Neural cell (in vitro differentiated cells): ENCODE results near the gene DHCR24. TPM values are rescaled to one million over a fixed set of nuclear protein-coding genes. Genes with fewer than 3 reads are reported as not detected.

Experiments used
- H2AFZ ChIP-seq: fragments of 200-600, 300-800 bp; sonication (generic), shearing (Covaris generic); 2 replicates; pipeline ENCODE4 v1.6.0; 2014; ENCODE audit warnings: low read depth, mild to moderate bottlenecking, antibody characterized with exemption, low read length, moderate library complexity
- H3F3A ChIP-seq: fragments of 200-600 bp; shearing (Covaris generic); 2 replicates; pipeline ENCODE4 v1.6.1; 2016; ENCODE audit warnings: mild to moderate bottlenecking, moderate library complexity, mixed read lengths, antibody characterized with exemption, low read length; ENCODE audit not compliant: insufficient read depth, poor library complexity, severe bottlenecking
- H3K27ac ChIP-seq: fragments of 200-600, 300-800 bp; sonication (generic), shearing (Covaris generic); 2 replicates; pipeline ENCODE4 v1.5.1; 2014; ENCODE audit warnings: mild to moderate bottlenecking, low read length, moderate library complexity
- H3K27me3 ChIP-seq: fragments of 300-800, 200-600 bp; sonication (generic), shearing (Covaris generic); 2 replicates; pipeline ENCODE4 v1.6.0; 2014; ENCODE audit warnings: mild to moderate bottlenecking, low read depth, low read length, moderate library complexity; ENCODE audit not compliant: insufficient read depth
- H3K36me3 ChIP-seq: fragments of 300-800, 200-600 bp; sonication (generic), shearing (Covaris generic); 2 replicates; pipeline ENCODE4 v1.5.1; 2014; ENCODE audit warnings: mild to moderate bottlenecking, antibody characterized with exemption, low read length, moderate library complexity; ENCODE audit not compliant: insufficient read depth
- H3K4me2 ChIP-seq: fragments of 300-800, 200-600 bp; sonication (generic), shearing (Covaris generic); 2 replicates; pipeline ENCODE4 v1.6.0; 2014; ENCODE audit warnings: mild to moderate bottlenecking, low read length
- H3K4me3 ChIP-seq: fragments of 300-800, 200-600 bp; sonication (generic), shearing (Covaris generic); 2 replicates; pipeline ENCODE4 v1.5.1; 2014; ENCODE audit warnings: mild to moderate bottlenecking, low read length, moderate library complexity
- H3K79me2 ChIP-seq: fragments of 200-600 bp; shearing (Covaris generic); replicated peaks from 2 replicates; pipeline ENCODE4 v1.6.0; 2014; ENCODE audit warnings: mild to moderate bottlenecking, low read length, moderate library complexity; ENCODE audit not compliant: insufficient read depth
- H3K9ac ChIP-seq: fragments of 300-800, 200-600 bp; sonication (generic), shearing (Covaris generic); 2 replicates; pipeline ENCODE4 v1.6.1; 2016; ENCODE audit warnings: mild to moderate bottlenecking, low read length, mixed read lengths
- H3K9me2 ChIP-seq: fragments of 200-600 bp; shearing (Covaris generic); 2 replicates; pipeline ENCODE4 v1.6.1; 2016; ENCODE audit warnings: mild to moderate bottlenecking, low read length, mixed read lengths; ENCODE audit not compliant: insufficient read depth
- H3K9me3 ChIP-seq: fragments of 200-600, 300-800 bp; sonication (generic), shearing (Covaris generic); 2 replicates; pipeline ENCODE4 v1.6.1; 2016; ENCODE audit warnings: mild to moderate bottlenecking, mixed run types, low read length, moderate library complexity, mixed read lengths
- H4K20me1 ChIP-seq: fragments of 200-600 bp; shearing (Covaris generic); 2 replicates; pipeline ENCODE4 v1.6.1; 2016; ENCODE audit warnings: mild to moderate bottlenecking, mixed run types; ENCODE audit not compliant: insufficient read depth
- CTCF ChIP-seq: fragments of 450-650 bp; IDR thresholded peaks from 2 replicates; pipeline ENCODE4 v1.5.1; 2014; ENCODE audit warnings: antibody characterized with exemption, mild to moderate bottlenecking, moderate library complexity; ENCODE audit not compliant: poor library complexity, severe bottlenecking
- EP300 ChIP-seq: fragments of 450-650 bp; conservative IDR thresholded peaks from 2 replicates; pipeline ENCODE4 v1.6.1; 2014; ENCODE audit warnings: antibody characterized with exemption, mild to moderate bottlenecking, moderate library complexity; ENCODE audit not compliant: poor library complexity, severe bottlenecking
- EZH2 ChIP-seq: fragments of 200-600, 300-800 bp; shearing (Covaris generic), sonication (generic); IDR thresholded peaks from 2 replicates; pipeline ENCODE4 v1.6.1; 2014; ENCODE audit warnings: antibody characterized with exemption, low read length, borderline replicate concordance, mild to moderate bottlenecking; ENCODE audit not compliant: insufficient read depth, poor library complexity, severe bottlenecking
- MXI1 ChIP-seq: fragments of 450-650 bp; conservative IDR thresholded peaks from 2 replicates; pipeline ENCODE4 v1.6.1; 2014; ENCODE audit warnings: antibody characterized with exemption, mild to moderate bottlenecking; ENCODE audit not compliant: poor library complexity, severe bottlenecking
- POLR2AphosphoS5 ChIP-seq: IDR thresholded peaks from 2 replicates; pipeline ENCODE4 v1.6.1; 2012
- RAD21 ChIP-seq: fragments of 450-650 bp; conservative IDR thresholded peaks from 2 replicates; pipeline ENCODE4 v1.6.1; 2014; ENCODE audit warnings: antibody characterized with exemption, mild to moderate bottlenecking, moderate library complexity
- SMC3 ChIP-seq: fragments of 450-650 bp; conservative IDR thresholded peaks from 2 replicates; pipeline ENCODE4 v1.6.1; 2014; ENCODE audit warnings: antibody characterized with exemption, mild to moderate bottlenecking, moderate library complexity; ENCODE audit not compliant: poor library complexity
- TAF1 ChIP-seq: IDR thresholded peaks from 2 replicates; pipeline ENCODE4 v1.6.1; 2012; ENCODE audit warnings: low read depth
- polyA plus RNA-seq: library from polyadenylated mRNA; depleted of rRNA; stranded (reverse); fragments of >200 nt; gene quantifications from 2 replicates; pipeline ENCODE4 v1.2.3, GENCODE V29; 2014
- TF ChIP-seq, protein P1 (sequence below): IDR thresholded peaks from 2 replicates; pipeline ENCODE4 v1.6.1; 2012; ENCODE audit warnings: borderline replicate concordance

The DHCR24 gene
- polyA plus RNA-seq, 1 donor from 2014 or later, result 91.3 TPM

DNA sequence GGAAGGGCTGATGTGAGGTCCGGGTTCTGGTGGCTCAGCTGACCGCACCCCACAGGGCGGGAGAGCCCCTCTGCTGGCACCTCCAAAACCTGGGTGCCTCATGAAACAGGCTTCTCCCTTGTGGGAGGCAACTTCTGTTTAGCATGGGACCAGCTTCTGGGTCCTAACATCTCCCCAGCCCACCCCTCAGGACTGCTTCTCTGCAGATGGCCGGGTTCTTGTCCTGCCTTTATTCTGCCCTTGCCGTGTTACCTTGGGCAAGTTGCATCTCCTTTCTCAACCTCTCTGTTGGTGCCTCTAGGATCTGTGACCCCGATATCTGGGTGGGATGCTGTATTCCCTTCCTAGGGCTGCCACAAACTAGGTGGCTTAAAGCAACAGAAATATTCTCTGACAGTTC is 70.9 kb downstream of the DHCR24 start:
- Histone ChIP-seq H3K9me3 (no peaks in the 10 kb centered on the region), H2AFZ (no peak overlapping the region), H3F3A (no peaks in the 10 kb centered on the region), H3K79me2 (no peaks in the 10 kb centered on the region), H3K4me2 (no peak overlapping the region), H3K27ac (no peak overlapping the region), H3K9me2 (no peaks in the 10 kb centered on the region), H3K27me3 (no peaks in the 10 kb centered on the region), H3K9ac (no peak overlapping the region), H3K4me3 (no peak overlapping the region), H4K20me1 (no peaks in the 10 kb centered on the region), H3K36me3 (no peaks in the 10 kb centered on the region)
- TF ChIP-seq MXI1 (no peak), RAD21 (no peak), SMC3 (no peak), CTCF (no peak), EP300 (no peak), TAF1 (no peak), EZH2 (no peak), POLR2AphosphoS5 (no peak)
- TF ChIP-seq, protein P1, sequence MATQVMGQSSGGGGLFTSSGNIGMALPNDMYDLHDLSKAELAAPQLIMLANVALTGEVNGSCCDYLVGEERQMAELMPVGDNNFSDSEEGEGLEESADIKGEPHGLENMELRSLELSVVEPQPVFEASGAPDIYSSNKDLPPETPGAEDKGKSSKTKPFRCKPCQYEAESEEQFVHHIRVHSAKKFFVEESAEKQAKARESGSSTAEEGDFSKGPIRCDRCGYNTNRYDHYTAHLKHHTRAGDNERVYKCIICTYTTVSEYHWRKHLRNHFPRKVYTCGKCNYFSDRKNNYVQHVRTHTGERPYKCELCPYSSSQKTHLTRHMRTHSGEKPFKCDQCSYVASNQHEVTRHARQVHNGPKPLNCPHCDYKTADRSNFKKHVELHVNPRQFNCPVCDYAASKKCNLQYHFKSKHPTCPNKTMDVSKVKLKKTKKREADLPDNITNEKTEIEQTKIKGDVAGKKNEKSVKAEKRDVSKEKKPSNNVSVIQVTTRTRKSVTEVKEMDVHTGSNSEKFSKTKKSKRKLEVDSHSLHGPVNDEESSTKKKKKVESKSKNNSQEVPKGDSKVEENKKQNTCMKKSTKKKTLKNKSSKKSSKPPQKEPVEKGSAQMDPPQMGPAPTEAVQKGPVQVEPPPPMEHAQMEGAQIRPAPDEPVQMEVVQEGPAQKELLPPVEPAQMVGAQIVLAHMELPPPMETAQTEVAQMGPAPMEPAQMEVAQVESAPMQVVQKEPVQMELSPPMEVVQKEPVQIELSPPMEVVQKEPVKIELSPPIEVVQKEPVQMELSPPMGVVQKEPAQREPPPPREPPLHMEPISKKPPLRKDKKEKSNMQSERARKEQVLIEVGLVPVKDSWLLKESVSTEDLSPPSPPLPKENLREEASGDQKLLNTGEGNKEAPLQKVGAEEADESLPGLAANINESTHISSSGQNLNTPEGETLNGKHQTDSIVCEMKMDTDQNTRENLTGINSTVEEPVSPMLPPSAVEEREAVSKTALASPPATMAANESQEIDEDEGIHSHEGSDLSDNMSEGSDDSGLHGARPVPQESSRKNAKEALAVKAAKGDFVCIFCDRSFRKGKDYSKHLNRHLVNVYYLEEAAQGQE, result no peak

GRCh38 chr1:54815086-54815876 is 71.7 kb downstream of the DHCR24 start:
- Histone ChIP-seq H3F3A (no peaks in the 10 kb centered on the region), H3K27ac (no peak overlapping the region), H3K4me3 (no peak overlapping the region), H3K4me2 (no peak overlapping the region), H3K36me3 (no peaks in the 10 kb centered on the region), H3K27me3 (no peaks in the 10 kb centered on the region), H4K20me1 (no peaks in the 10 kb centered on the region), H3K79me2 (no peaks in the 10 kb centered on the region), H2AFZ (no peak overlapping the region), H3K9me2 (no peaks in the 10 kb centered on the region), H3K9ac (no peak overlapping the region), H3K9me3 (no peaks in the 10 kb centered on the region)
- TF ChIP-seq EP300 (no peak), MXI1 (no peak), POLR2AphosphoS5 (no peak), CTCF (no peak), TAF1 (no peak), RAD21 (no peak), SMC3 (no peak), EZH2 (no peak)
- TF ChIP-seq, protein P1, result no peak
